Spleen (tissue), 7 donors: ENCODE results near the gene PACSIN2.

Experiments
- CTCF ChIP-seq, 11 experiments: fragments of 200-600 bp in 7 of 11; fragments of 450-650 bp in 4 of 11; sonication (generic) in 4 of 11; IDR thresholded peaks in 8 of 11; conservative IDR thresholded peaks in 3 of 11; 1 replicate in 7 of 11; 2 replicates in 4 of 11; pipeline versions ENCODE4 v1.4.0 to v1.8.0; 2016 to 2021; ENCODE audit warnings: antibody characterized with exemption in 11 of 11, inconsistent platforms in 4 of 11, mild to moderate bottlenecking in 1 of 11
- POLR2A ChIP-seq, 3 donors: fragments of 450-650 bp; IDR thresholded peaks; one replicate each; pipeline ENCODE4 v1.5.1; 2017; ENCODE audit warnings: antibody characterized with exemption in 3 of 3, mild to moderate bottlenecking in 1 of 3
- donor health status: DM: no; HTN: no; CAD: no; lungs with moderate emphysema.
- donor health status: DM: no; HTN: no; CAD: no.
- donor health status: DM: no; HTN: no; CAD: no.

DNA sequence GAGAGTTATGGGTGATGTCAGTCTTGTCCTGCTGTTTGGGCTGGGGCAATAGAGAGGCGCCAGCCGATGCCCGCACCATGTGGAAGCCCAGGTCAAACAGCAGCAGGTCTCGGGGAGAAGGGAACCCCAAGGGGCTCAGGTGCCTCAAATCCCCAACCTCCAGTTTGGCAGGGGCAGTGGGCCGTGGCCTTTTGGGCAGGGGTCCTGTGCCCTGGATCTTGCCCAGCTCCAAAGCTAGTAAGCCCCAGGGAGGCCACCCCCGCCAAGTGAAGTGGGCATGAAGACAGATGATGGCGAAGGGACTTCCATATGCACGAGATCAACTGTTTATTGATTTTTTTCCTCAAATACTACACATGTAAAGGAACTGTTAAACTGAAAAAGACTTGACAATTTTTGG is 145.5 kb downstream of the PACSIN2 start:
- no peak for TF ChIP-seq CTCF (IDR thresholded peaks at IDR 0.05 in 8 of 11, conservative IDR thresholded peaks at IDR 0.05 in 3 of 11)
- no peak for TF ChIP-seq POLR2A (IDR thresholded peaks at IDR 0.05)
